Activated CD4-positive, alpha-beta T cell treated with anti-CD3 and anti-CD28 coated beads for 24 hours (primary cell): ENCODE measurements around the gene ZNF48.

Experiments used
- DNase-seq, 2 donors: peaks; one replicate each; pipeline ENCODE4 v3.0.0-alpha.2; 2020; ENCODE audit warnings: low read depth in 2 of 2

ZNF48 gene

GRCh38 chr16:30407804-30408534, 12.7 kb downstream of the ZNF48 start:
- no peak for DNase-seq

- DNase-seq = peak; percentile 93
These were observed 14.2 kb downstream of the ZNF48 start for GRCh38 chr16:30409125-30410060.

- no peak for DNase-seq
These were observed 18.0 kb downstream of the ZNF48 start for GRCh38 chr16:30413112-30413806.

- no peak for DNase-seq
These were observed 18.9 kb downstream of the ZNF48 start for GRCh38 chr16:30414159-30414558.

GRCh38 chr16:30416047-30416603, 20.9 kb downstream of the ZNF48 start:
- DNase-seq = no peak

- no peak for DNase-seq
These were observed 21.7 kb downstream of the ZNF48 start for GRCh38 chr16:30416624-30417528.

- DNase-seq = peak; percentile 63 to 82
These were observed 22.5 kb downstream of the ZNF48 start for GRCh38 chr16:30417529-30418349.

- DNase-seq = no peak
These were observed 23.3 kb downstream of the ZNF48 start for GRCh38 chr16:30418350-30419181.

- no peak for DNase-seq
These were observed 25.8 kb downstream of the ZNF48 start for GRCh38 chr16:30421010-30421409.

GRCh38 chr16:30428055-30428454, 32.8 kb downstream of the ZNF48 start:
- DNase-seq = no peak

- no peak for DNase-seq
These were observed 34.1 kb downstream of the ZNF48 start for GRCh38 chr16:30429418-30429677.

- peak; percentile 93 to 96 for DNase-seq
These were observed 34.6 kb downstream of the ZNF48 start, which contains the start of gene DCTPP1 for GRCh38 chr16:30429678-30430427. Gene DCTPP1, minus strand, starts transcription at chr16:30430030. Its CDS starts 50 bp downstream, at chr16:30429980.

GRCh38 chr16:30430428-30430970, 35.3 kb downstream of the ZNF48 start:
- peak in 1 of 2 donors; percentile 16 for DNase-seq

GRCh38 chr16:30434852-30435251, 39.6 kb downstream of the ZNF48 start:
- peak in 1 of 2 donors; percentile 62 for DNase-seq

- no peak for DNase-seq
These were observed 42.4 kb downstream of the ZNF48 start for GRCh38 chr16:30437511-30438046.

- no peak for DNase-seq
These were observed 43.6 kb downstream of the ZNF48 start for GRCh38 chr16:30438835-30439234.

GRCh38 chr16:30439720-30440348, 44.6 kb downstream of the ZNF48 start:
- DNase-seq = no peak
